Mammary epithelial cell (primary cell): ENCODE data around the gene RNPEPL1.
"Not testable (repeated sequence)": the region's sequence is repeated elsewhere in the genome, so short reads cannot be mapped to it uniquely, and the experiment has no call there.

Experiments used
- CTCF ChIP-seq, 2 donors: IDR thresholded peaks in 1 of 2; conservative IDR thresholded peaks in 1 of 2; 2 replicates each; pipeline ENCODE4 v1.5.1; 2011 to 2012; ENCODE audit warnings: inconsistent platforms in 2 of 2, low read length in 2 of 2, mild to moderate bottlenecking in 2 of 2, control low read depth in 1 of 2, low read depth in 1 of 2; ENCODE audit not compliant: insufficient read depth in 1 of 2; ENCODE audit errors: extremely low read depth in 1 of 2
- EZH2 ChIP-seq: IDR thresholded peaks from 2 replicates; pipeline ENCODE4 v1.6.1; 2012; ENCODE audit warnings: low read length, inconsistent platforms, borderline replicate concordance

DNA sequence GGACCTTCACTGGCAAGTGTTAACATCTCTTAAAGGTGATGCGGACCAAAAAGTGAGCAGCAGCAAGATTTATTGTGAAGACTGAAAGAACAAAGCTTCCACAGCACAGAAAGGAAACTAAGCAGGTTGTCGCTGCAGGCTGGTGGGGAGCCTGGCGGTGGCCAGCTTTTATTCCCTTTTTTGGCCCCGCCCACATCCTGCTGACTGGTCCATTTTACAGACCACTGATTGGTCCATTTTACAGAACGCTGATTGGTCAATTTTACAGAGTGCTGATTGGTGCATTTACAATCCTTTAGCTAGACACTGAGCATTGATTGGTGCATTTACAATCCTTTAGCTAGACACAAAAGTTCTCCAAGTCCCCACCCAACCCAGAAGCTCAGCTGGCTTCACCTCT lies 46.4 kb upstream of the RNPEPL1 start:
- not testable (repeated sequence) for TF ChIP-seq CTCF (conservative IDR thresholded peaks at IDR 0.05 in 1 of 2, IDR thresholded peaks at IDR 0.05 in 1 of 2; ENCODE audit: extremely low read depth in 1 of 2, insufficient read depth in 1 of 2, low read depth in 1 of 2, low read length in 2 of 2); EZH2
